Activated CD4-positive, CD25-positive, alpha-beta regulatory T cell treated with anti-CD3 and anti-CD28 coated beads, Interleukin-2, amount 50 U/mL, for 24 hours (primary cell): ENCODE measurements around the gene TTLL5.
"Not testable (repeated sequence)": the region's sequence is repeated elsewhere in the genome, so short reads cannot be mapped to it uniquely, and the experiment has no call there.

Source experiments
- ATAC-seq, 2 donors: fragments of 150-1000 bp; cut with Tn5 transposase; one replicate each; pipeline ENCODE4 v1.10.0; 2021; ENCODE audit warnings: mild to moderate bottlenecking in 1 of 2, moderate library complexity in 1 of 2

The TTLL5 gene

DNA sequence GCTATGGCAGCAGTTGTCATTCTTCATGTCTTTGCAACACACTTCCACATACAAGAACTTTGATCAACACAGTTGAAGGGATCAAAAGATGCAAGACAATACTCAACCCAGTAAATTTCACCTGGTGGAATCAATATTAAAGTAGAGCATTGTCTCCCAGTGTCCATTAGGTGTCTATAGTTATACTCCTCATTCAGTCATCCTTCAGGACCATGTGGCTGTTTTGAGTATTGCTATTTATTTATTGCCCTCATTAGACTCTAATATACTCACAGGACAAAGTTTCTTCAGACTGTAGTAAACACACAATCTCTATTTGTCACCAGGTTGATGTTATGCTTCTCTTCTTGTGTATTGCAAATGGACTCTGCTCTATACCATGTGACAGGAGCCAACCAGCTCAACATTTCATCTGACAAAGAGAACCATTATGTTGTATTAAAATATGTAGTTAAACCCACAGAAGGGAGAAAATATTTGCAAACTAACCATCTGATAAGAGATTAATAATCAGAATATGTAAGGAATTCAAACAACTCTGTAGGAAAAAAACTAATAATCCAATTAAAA is 174.2 kb downstream of the TTLL5 start:
- no peak for ATAC-seq

DNA sequence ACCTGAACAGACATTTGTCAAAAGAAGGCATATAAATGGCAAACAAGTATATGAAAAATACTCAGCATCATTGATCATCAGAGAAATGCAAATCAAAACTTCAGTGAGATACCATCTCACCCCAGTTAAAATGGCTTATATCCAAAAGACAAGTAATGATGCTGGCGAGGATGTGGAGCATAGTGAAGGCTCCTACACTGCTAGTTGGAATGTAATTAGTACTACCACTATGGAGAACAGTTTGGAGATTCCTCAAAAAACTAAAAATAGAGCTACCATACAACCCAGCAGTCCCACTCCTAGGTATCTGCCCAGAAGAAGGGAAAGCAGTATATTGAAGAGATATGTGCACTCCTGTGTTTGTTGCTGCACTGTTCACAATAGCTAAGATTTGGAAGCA is 174.7 kb downstream of the TTLL5 start:
- no peak for ATAC-seq

GRCh38 chr14:75837151-75837787 is 176.2 kb downstream of the TTLL5 start:
- ATAC-seq, result peak in 1 of 2 donors; percentile 30

DNA sequence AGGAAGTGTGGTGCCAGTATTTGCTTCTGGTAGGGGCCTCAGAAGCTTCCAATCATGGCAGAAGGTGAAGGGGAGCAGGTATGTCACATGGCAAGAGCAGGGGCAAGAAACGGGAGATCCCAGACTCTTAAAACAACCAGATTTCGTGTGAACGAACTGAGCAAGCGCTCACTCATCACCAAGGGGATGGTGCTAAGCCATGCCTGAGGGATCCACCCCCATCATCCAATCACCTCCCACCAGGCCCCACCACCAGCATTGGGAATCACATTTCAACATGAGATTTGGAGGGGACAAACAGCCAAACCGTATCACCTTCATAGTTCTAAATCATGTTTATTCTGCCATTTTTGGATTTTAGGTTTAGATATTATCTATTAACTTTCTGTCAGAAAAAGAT is 179.9 kb downstream of the TTLL5 start:
- ATAC-seq, result no peak

DNA sequence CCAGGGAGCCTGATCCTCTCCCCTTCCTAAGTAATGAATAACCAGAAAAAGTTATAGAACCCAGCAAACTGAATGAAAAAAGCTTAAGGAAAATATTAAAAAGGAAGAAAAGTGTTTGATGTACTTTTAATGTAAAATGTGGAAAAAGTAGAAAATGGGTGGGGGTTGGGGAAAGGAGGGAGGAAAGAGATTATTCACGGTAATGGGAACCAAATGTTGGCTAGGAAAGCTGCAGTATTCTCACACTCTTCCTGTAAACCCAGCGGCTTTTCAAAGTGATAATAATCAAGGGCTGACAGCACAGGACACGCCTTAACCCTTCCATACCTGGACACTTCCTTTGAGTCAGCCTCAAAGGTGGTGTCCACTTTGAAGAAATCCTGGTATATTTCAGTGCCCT is 181.5 kb downstream of the TTLL5 start:
- ATAC-seq, result no peak

DNA sequence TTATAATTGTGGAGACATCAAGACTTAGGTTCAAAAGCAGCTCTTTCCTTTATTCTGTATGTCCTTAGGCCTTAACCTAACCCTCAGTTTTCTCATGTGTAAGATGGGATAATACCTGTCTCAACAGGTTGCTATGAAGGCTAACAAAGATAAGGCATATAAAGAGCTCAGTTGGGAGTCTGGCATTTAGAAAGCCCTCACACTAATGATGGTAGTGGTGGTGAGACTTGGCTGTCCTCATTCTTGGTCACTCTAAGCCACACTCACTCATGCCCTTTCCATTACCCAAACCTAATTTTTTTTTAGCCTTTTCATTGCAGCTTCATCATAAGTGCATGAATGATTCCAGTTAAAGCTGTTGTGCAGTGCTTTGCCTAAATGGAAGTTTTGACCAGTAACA is 183.4 kb downstream of the TTLL5 start:
- no peak for ATAC-seq

DNA sequence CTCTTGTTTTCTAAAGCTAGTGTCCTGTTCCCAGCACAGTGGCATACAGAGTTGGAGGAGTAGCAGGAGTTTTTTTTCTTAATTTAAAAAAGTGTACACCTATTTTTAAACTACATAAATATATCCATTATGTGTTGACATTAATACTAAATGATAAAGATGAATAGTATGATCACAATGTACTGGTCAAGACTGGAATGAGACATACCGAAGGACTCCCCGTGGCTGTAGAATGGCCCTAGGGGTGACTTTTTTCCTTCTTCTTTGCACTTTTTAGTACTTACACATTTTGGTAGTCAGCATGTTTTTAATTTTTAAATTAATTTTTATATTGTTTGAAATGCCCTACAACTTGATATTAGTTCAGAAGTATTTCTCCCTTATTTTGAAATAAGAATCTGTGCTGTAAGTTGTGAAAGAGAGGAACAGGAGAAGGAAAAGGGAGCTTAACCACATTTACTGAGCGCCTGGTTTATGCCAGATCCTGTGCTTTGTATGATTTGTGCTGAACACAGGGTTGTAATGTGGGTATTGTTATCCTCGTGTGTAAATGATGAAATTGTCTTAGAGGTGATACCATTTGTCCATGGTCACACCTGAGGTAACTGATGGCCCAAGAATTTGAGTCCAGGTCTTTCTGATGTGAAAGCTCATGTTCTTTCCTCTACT is 184.2 kb downstream of the TTLL5 start:
- ATAC-seq, result no peak

DNA sequence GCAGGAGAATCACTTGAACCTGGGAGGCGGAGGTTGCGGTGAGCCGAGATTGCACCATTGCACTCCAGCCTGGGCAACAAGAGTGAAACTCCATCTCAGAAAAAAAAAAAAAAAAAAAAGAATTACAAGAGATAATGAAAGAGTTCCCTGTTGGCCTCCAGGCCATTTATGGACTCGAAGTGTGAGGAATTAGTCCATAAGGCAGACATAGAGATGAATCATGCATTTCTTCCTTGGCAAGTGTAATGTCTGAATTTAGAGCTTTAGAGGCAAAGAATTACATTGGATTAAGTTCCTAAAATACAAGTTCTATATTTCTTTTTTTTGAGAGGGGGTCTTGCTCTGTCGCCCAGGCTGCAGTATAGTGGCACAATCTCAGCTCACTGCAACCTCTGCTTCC is 185.6 kb downstream of the TTLL5 start:
- not testable (repeated sequence) for ATAC-seq

- ATAC-seq, result no peak
These were observed 186.5 kb downstream of the TTLL5 start for GRCh38 chr14:75847584-75847983.

DNA sequence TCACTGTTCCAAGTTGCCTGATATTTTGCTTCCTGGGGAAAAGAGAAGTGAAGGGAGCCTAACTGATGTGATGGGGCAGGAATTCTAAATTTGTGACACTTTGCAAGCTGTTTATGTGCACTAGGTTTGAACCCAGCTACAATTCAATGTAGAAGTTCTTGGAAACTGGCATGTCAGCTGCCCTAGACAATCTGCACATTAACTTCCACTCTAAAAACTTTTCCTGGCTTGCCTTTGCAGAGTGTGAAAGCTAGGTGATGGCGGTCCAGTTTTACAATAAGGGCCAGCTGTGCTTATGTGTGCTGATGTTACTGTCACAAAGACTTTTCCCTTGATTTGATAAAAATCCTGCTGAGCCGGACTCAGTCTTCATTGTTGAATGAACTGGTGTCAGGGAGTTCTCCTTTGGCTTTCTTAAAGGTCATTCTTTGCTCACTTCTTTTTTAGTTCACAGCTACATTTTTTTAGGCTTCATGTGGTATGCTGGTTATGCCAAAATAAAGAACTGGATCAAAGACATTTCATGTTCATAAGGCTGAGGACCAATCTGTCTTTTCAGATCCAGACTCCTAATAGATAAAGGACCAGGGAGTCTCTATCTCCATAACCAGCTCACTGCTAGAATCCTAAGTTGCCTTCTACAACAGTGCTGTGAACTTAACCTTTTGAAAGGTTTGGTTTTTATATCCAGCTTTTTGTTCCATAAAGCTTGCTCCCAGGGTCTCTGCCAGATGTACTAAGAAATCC is 187.3 kb downstream of the TTLL5 start:
- no peak for ATAC-seq

DNA sequence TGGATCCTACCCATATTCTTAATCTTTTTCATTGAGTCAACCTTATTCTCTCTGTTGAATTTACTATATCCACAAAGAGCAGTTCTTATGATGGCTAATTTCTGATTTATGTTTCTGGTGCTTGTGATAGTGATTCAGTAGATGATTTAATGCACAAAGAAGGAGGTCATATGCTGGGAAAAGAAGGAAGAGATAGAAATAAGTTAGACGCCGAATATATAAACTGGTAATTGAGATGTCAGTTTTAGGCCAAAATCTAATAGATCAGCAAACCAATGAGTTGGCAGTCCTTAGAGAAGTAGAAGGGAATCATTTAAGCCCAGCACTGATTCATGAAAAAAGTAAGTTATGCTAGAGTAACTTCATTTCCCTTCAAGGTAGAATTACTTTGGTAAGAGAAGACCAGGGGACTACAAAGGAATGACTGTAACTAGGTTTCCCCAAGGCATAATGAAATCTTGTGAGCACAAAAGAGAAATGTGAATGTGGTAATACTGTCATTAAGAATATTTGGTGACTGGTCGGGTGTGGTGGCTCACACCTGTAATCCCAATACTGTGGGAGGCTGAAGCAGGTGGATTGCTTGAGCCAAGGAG is 188.4 kb downstream of the TTLL5 start:
- no peak for ATAC-seq

DNA sequence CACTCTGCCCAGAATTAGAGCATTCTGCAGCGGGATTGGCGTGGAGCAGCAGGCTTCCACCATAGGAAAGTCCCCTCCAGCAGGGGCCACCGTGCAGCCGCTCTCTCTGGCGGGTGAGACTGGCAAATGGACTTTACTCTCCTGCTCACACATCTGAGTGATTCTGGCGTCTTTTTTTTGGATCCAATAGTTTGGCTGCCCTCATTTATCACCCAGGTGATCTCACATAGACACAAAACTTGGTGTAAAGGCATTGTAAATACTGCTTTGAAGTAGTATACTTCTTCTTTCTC is 190.5 kb downstream of the TTLL5 start:
- ATAC-seq, result no peak

GRCh38 chr14:75854111-75854799 is 193.2 kb downstream of the TTLL5 start:
- ATAC-seq, result no peak

DNA sequence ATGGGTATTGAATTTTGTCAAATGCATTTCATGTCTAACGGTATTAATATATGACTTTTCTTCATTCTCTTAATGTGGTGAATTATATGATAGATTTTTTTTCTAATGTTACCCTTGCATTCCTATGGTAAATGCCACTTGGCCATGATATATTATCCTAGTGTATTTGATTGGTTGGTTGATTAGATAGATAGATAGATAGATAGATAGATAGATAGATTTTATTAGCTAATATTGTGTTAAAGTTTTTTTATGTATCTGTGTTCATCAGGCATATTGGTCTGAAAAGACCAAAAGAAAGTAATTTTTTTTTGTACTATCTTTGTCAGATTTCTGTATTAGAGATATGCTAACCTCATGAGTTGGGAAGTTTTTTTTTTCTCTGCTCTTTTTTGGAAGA is 196.2 kb downstream of the TTLL5 start:
- no peak for ATAC-seq

DNA sequence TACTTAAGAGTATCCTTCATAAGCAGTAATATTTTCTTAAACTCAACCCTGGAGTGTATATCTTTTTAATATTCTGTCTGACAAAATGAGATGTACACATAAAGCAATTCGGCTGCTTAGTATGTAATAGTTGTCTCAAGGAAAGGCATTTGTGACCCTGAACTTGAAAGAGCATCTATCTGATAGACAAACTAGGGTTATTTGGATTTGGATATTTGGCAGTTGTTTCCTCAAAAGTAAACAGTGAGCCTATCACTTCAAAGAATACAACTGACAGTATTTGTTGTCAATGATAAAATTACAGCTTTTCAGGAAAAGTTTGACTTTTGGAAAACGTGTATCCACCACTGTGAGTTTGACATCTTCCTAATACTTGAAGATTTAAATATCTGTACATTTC is 197.3 kb downstream of the TTLL5 start:
- no peak for ATAC-seq

- ATAC-seq, result no peak
These were observed 198.7 kb downstream of the TTLL5 start for GRCh38 chr14:75859746-75860145.

DNA sequence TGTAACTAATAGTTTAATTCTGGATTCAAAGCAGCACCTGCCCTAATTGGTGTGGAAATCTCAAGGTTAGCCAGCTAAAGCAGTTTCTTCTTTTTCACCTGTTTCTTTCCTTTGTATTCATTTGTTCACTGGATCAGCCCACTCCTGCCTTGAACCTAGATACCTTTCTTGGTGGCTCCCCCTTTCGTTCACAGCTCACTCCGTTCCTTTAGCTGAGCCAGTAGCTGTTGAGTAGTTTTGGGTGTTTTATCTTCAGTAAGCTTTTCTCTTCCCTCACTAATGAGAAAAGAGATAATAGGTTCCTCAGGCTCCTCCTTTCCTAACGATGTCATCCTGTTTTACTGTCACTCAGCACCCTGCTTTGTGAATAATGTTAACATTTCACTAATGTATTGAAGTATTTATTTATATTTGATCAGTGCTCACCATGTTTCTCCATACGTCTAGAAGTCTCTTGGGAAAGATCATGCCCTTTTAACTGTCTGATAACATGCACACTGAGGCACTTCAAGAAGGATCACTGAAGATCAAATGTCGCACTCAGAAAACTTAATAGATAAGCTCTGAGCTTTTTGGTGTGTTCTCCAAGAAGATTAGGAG is 199.6 kb downstream of the TTLL5 start:
- no peak for ATAC-seq

GRCh38 chr14:75861161-75861621 is 200.1 kb downstream of the TTLL5 start:
- peak in 1 of 2 donors; percentile 38 for ATAC-seq

GRCh38 chr14:75863221-75863620 is 202.2 kb downstream of the TTLL5 start:
- no peak for ATAC-seq

DNA sequence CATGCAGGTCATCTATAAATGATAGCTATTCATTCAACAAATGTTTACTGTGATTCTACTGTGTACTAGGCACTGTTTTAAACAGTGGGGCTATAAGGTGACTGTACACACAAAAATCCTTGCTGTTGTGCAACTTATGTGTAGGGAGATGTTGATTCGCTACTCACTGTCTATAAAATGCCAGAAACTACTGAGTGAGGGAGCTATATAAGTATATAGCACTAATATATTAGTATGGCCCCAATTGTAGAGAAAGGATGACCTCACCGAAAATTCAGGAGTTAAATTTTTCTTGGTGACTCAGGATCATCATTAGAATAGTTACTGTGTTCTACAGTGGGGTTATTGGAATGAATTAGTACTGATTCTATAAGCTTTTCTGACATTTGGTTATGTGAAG is 203.3 kb downstream of the TTLL5 start:
- no peak for ATAC-seq

DNA sequence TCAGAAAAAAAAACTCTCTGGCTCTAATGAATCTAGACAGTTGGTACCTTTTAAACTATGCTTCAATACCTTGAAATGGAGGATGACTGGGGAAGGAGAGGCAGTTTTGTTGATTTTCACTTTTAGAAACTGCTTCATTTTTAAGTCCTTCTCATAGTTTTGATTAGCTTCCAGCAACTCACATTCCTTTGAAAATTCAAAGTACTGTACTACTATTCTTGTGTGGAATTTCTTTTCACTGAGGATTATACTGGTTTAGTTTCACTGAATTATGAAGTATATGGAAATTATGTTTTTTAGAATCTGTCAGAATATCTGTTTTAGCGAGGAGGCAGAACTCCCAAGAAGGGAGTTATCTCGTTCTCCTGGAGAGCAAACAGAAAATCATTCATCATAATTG is 204.5 kb downstream of the TTLL5 start:
- ATAC-seq, result no peak

DNA sequence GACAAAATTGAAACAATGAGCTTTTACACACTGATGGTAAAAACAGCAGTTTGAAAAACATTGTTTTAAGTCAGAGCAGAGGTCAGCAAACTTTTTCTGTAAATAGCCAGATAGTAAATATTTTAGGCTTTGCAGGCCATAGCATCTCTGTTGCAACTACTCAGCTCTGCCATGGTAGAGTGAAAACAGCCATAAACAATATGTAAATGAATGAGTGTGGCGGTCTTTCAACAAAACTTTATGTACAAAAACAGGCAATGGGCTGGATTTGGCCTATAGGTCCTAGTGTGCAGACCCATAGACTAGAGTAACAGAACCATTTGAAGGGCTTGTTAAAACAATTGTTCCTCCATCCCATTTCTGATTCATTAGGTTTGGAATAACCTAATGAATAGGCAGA is 205.9 kb downstream of the TTLL5 start:
- no peak for ATAC-seq
